GM12878 (cell line): ENCODE measurements around the gene NLRC5. TPM values are rescaled to one million over a fixed set of nuclear protein-coding genes. Genes with fewer than 3 reads are reported as not detected.

ENCODE experiments used
- ATAC-seq: fragments of 200-7000 bp; cut with Tn5 transposase; 3 replicates; pipeline ENCODE4 v1.9.1; 2020; ENCODE audit warnings: mild to moderate bottlenecking, moderate library complexity
- BruUV-seq: library from RNA; stranded (reverse); fragments of 400-500 nt; replicated peaks from 2 replicates; lab custom pipeline; 2021; lab: Mats Ljungman, UMichigan
- CTCF ChIA-PET: fragments of 300-600 bp; sonication (Branson Sonifier 250); formaldehyde crosslinking; extraction: SDS; loops from one replicate; lab custom pipeline; 2021; ENCODE audit warnings: inconsistent platforms; lab: Yijun Ruan, JAX
- POLR2A ChIA-PET: fragments of 350-600 bp; formaldehyde crosslinking; extraction: SDS; loops from one replicate; lab custom pipeline; 2021; ENCODE audit warnings: inconsistent platforms; lab: Charles Lee
- RAD21 ChIA-PET: fragments of 300-600 bp; sonication (Branson Sonifier 250); formaldehyde crosslinking; loops from one replicate; lab custom pipeline; 2023; ENCODE audit warnings: antibody characterized with exemption; ENCODE audit not compliant: unreplicated experiment; lab: Charles Lee
- SMC1A ChIA-PET: fragments of 300-600 bp; sonication (Branson Sonifier 250); formaldehyde crosslinking; loops from one replicate; lab custom pipeline; 2023; ENCODE audit not compliant: unreplicated experiment, uncharacterized antibody; lab: Charles Lee
- DNase-seq: peaks from one replicate; pipeline ENCODE4 v3.0.0-alpha.2; 2011; ENCODE audit warnings: low read depth, low spot score
- FAIRE-seq: peaks from 3 replicates; lab custom pipeline; 2011; peaks lifted over from hg19 to GRCh38; lab: Jason Lieb, UNC
- H2AFZ ChIP-seq: 2 replicates; pipeline ENCODE4 v1.6.0; 2011; ENCODE audit warnings: low read depth, low read length, control low read depth; ENCODE audit not compliant: control insufficient read depth
- H3K27ac ChIP-seq: 2 replicates; pipeline ENCODE4 v1.5.1; 2011; ENCODE audit warnings: control low read depth; ENCODE audit not compliant: control insufficient read depth, insufficient read depth
- H3K27me3 ChIP-seq, 2 experiments: replicated peaks in 1 of 2; 2 replicates each; pipeline versions ENCODE4 v1.6.0 to v1.6.1; 2011; ENCODE audit warnings: low read length in 1 of 2; ENCODE audit not compliant: control insufficient read depth in 2 of 2, insufficient read depth in 2 of 2
- H3K36me3 ChIP-seq, 2 experiments: 2 replicates each; pipeline ENCODE4 v1.5.1; 2011; ENCODE audit warnings: low read length in 1 of 2; ENCODE audit not compliant: control insufficient read depth in 2 of 2, insufficient read depth in 2 of 2
- H3K4me1 ChIP-seq: 2 replicates; pipeline ENCODE4 v1.6.1; 2011; ENCODE audit warnings: mild to moderate bottlenecking, low read length, moderate library complexity, mixed read lengths; ENCODE audit not compliant: control insufficient read depth, insufficient read depth
- H3K4me2 ChIP-seq: 2 replicates; pipeline ENCODE4 v1.6.0; 2011; ENCODE audit warnings: control low read depth; ENCODE audit not compliant: control insufficient read depth, insufficient read depth
- H3K4me3 ChIP-seq: fragments of 200-600 bp; sonication (generic); 2 replicates; pipeline ENCODE4 v1.5.1; 2016
- H3K79me2 ChIP-seq: 2 replicates; pipeline ENCODE4 v1.6.0; 2011; ENCODE audit warnings: low read length; ENCODE audit not compliant: control insufficient read depth, insufficient read depth
- H3K9ac ChIP-seq: 2 replicates; pipeline ENCODE4 v1.8.0; 2011; ENCODE audit warnings: low read length, control low read depth, mixed read lengths; ENCODE audit not compliant: control insufficient read depth, insufficient read depth
- H3K9me3 ChIP-seq: replicated peaks from 3 replicates; pipeline ENCODE4 v1.5.1; 2011; ENCODE audit warnings: mild to moderate bottlenecking, low read length; ENCODE audit not compliant: control insufficient read depth, insufficient read depth
- H4K20me1 ChIP-seq: 2 replicates; pipeline ENCODE4 v1.6.0; 2011; ENCODE audit not compliant: control insufficient read depth, insufficient read depth
- CBX5 ChIP-seq: sonication (generic); IDR thresholded peaks from 2 replicates; pipeline ENCODE4 v1.6.1; 2016; ENCODE audit warnings: low read depth, moderate library complexity, mild to moderate bottlenecking, inconsistent platforms
- KAT2A ChIP-seq: conservative IDR thresholded peaks from 2 replicates; pipeline ENCODE4 v1.6.1; 2011; ENCODE audit warnings: low read depth, low read length; ENCODE audit not compliant: control insufficient read depth
- PBX3 ChIP-seq: IDR thresholded peaks from 2 replicates; pipeline ENCODE4 v1.6.1; 2011; ENCODE audit warnings: mild to moderate bottlenecking, low read depth, low read length, moderate library complexity; ENCODE audit not compliant: insufficient replicate concordance
- POLR2AphosphoS5 ChIP-seq: IDR thresholded peaks from 2 replicates; pipeline ENCODE4 v1.6.1; 2011; ENCODE audit warnings: mild to moderate bottlenecking, low read length, inconsistent platforms
- SMAD1 ChIP-seq: fragments of 450-650 bp; IDR thresholded peaks from 2 replicates; pipeline ENCODE4 v1.6.1; 2018; ENCODE audit warnings: mild to moderate bottlenecking, low read depth; ENCODE audit not compliant: partially characterized antibody
- WGBS: methylation state at CpG from one replicate; pipeline ENCODE4 v1.1.6; 2016; ENCODE audit warnings: low lambda C conversion rate; ENCODE audit not compliant: insufficient replicate concordance, insufficient coverage; ENCODE audit errors: missing lambda C conversion rate; 5-methylcytosine and 5-hydroxymethylcytosine counted together
- in situ Hi-C: fragments of 300-500 bp; cut with MboI; formaldehyde crosslinking; loops from 9 replicates; pipeline ENCODE4 v1.14.3; 2018; ENCODE audit warnings: mixed read lengths
- intact Hi-C: fragments of 100-400 bp; cut with micrococcal nuclease; formaldehyde crosslinking; loops from one replicate; pipeline ENCODE4 v1.14.2; 2022; ENCODE audit not compliant: unreplicated experiment
- polyA plus RNA-seq, 11 experiments: library from polyadenylated mRNA; depleted of rRNA in 4 of 11; unstranded in 6 of 11; stranded (reverse) in 5 of 11; fragments of >200 nt; fragmentation: Nextera tagmentation in 4 of 11; fragmentation: Illumina TruSeq in 1 of 11; extraction: Ambion mirVana in 4 of 11; extraction: Trizol in 1 of 11; gene quantifications; 1 replicate in 1 of 11; 2 replicates in 10 of 11; pipeline versions ENCODE4 v1.2.1 to v1.2.3, GENCODE V29; 2011 to 2016; ENCODE audit warnings: inconsistent platforms in 2 of 11, missing spikeins in 2 of 11, low read depth in 1 of 11
- total RNA-seq, 4 experiments: library from RNA; depleted of rRNA in 3 of 4; stranded (reverse); fragments of >200 nt in 3 of 4; fragmentation: Illumina TruSeq in 1 of 4; extraction: Trizol in 1 of 4; gene quantifications; 2 replicates each; pipeline versions ENCODE4 v1.2.1 to v1.2.3, GENCODE V29; 2013 to 2021
- TF ChIP-seq, protein P1 (sequence below): fragments of 450-650 bp; IDR thresholded peaks from 2 replicates; pipeline ENCODE4 v1.6.1; 2016; ENCODE audit warnings: mild to moderate bottlenecking, moderate library complexity, borderline replicate concordance
- TF ChIP-seq, protein P2 (sequence below): IDR thresholded peaks from 2 replicates; pipeline ENCODE4 v1.6.1; 2011; ENCODE audit warnings: borderline replicate concordance, low read depth, mild to moderate bottlenecking, moderate library complexity, low read length; ENCODE audit not compliant: insufficient read depth, poor library complexity, severe bottlenecking
- TF ChIP-seq, protein P3 (sequence below): fragments of 450-650 bp; IDR thresholded peaks from 2 replicates; pipeline ENCODE4 v1.6.1; 2018; ENCODE audit warnings: mild to moderate bottlenecking, low read depth, moderate library complexity; ENCODE audit not compliant: partially characterized antibody

Gene NLRC5
- total and polyA plus RNA-seq, 10 of the 15 experiments (the other 5 are each of a cell fraction or from before 2014, with no cell fraction given): 13.1 to 105 (median 57.3) TPM

GRCh38 chr16:57131351-57131970 lies 142.1 kb downstream of the NLRC5 start (continued):
- TF ChIP-seq, protein P1, sequence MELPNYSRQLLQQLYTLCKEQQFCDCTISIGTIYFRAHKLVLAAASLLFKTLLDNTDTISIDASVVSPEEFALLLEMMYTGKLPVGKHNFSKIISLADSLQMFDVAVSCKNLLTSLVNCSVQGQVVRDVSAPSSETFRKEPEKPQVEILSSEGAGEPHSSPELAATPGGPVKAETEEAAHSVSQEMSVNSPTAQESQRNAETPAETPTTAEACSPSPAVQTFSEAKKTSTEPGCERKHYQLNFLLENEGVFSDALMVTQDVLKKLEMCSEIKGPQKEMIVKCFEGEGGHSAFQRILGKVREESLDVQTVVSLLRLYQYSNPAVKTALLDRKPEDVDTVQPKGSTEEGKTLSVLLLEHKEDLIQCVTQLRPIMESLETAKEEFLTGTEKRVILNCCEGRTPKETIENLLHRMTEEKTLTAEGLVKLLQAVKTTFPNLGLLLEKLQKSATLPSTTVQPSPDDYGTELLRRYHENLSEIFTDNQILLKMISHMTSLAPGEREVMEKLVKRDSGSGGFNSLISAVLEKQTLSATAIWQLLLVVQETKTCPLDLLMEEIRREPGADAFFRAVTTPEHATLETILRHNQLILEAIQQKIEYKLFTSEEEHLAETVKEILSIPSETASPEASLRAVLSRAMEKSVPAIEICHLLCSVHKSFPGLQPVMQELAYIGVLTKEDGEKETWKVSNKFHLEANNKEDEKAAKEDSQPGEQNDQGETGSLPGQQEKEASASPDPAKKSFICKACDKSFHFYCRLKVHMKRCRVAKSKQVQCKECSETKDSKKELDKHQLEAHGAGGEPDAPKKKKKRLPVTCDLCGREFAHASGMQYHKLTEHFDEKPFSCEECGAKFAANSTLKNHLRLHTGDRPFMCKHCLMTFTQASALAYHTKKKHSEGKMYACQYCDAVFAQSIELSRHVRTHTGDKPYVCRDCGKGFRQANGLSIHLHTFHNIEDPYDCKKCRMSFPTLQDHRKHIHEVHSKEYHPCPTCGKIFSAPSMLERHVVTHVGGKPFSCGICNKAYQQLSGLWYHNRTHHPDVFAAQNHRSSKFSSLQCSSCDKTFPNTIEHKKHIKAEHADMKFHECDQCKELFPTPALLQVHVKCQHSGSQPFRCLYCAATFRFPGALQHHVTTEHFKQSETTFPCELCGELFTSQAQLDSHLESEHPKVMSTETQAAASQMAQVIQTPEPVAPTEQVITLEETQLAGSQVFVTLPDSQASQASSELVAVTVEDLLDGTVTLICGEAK: no peak

DNA sequence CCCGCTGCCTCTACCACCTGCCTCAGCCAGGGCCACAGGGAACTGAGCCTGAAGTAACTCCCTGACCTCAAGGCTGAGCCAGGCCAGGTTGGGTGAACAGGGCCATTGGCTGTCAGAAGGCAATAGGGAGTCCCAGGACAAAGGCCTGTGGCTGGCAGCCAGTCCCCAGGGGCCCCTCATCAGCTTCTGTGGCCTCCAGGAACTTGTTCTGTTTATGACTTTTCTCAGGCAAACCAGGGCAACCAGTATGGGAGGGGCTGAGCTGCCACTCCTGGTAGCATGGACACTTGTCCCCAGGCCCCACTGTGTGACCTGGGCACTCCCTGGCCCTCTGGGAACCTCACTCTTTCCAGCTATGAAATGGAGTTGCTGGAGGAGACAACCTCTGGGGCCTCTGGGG lies 143.1 kb downstream of the NLRC5 start:
- Histone ChIP-seq H3K4me3 (no peak overlapping the region), H3K27me3 (no peaks in the 10 kb centered on the region), H3K9me3 (no peaks in the 10 kb centered on the region), H3K79me2 (no peaks in the 10 kb centered on the region), H2AFZ (no peak overlapping the region), H3K9ac (no peak overlapping the region), H3K27ac (no peak overlapping the region), H3K4me2 (no peak overlapping the region), H4K20me1 (no peaks in the 10 kb centered on the region), H3K4me1 (peaks cover 28% of the 10 kb centered on the region), H3K36me3 (no peaks in the 10 kb centered on the region)
- DNase-seq (no peak), FAIRE-seq (no peak), ATAC-seq (peak; percentile 36)
- ChIA-PET CTCF (interaction anchor here (1.5 kb wide), 1 partner anchor 34 kb away, joined by 3 read pairs; no protein-coding TSS in a partner anchor), RAD21 (no interaction called here), POLR2A (no interaction called here), SMC1A (interaction anchor here (0.6 kb wide), 1 partner anchor 14 kb away, joined by 4 read pairs; no protein-coding TSS in a partner anchor)
- in situ Hi-C loops: no loop called here
- WGBS: 91% methylated on average over 1 of the region's 1 CpG
- no TSS peak for BruUV-seq
- intact Hi-C loops: no loop called here
- TF ChIP-seq POLR2AphosphoS5 (no peak), KAT2A (no peak), PBX3 (no peak), CBX5 (no peak), SMAD1 (no peak)
- TF ChIP-seq, protein P2, sequence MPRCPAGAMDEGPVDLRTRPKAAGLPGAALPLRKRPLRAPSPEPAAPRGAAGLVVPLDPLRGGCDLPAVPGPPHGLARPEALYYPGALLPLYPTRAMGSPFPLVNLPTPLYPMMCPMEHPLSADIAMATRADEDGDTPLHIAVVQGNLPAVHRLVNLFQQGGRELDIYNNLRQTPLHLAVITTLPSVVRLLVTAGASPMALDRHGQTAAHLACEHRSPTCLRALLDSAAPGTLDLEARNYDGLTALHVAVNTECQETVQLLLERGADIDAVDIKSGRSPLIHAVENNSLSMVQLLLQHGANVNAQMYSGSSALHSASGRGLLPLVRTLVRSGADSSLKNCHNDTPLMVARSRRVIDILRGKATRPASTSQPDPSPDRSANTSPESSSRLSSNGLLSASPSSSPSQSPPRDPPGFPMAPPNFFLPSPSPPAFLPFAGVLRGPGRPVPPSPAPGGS: no peak
- TF ChIP-seq, protein P3, sequence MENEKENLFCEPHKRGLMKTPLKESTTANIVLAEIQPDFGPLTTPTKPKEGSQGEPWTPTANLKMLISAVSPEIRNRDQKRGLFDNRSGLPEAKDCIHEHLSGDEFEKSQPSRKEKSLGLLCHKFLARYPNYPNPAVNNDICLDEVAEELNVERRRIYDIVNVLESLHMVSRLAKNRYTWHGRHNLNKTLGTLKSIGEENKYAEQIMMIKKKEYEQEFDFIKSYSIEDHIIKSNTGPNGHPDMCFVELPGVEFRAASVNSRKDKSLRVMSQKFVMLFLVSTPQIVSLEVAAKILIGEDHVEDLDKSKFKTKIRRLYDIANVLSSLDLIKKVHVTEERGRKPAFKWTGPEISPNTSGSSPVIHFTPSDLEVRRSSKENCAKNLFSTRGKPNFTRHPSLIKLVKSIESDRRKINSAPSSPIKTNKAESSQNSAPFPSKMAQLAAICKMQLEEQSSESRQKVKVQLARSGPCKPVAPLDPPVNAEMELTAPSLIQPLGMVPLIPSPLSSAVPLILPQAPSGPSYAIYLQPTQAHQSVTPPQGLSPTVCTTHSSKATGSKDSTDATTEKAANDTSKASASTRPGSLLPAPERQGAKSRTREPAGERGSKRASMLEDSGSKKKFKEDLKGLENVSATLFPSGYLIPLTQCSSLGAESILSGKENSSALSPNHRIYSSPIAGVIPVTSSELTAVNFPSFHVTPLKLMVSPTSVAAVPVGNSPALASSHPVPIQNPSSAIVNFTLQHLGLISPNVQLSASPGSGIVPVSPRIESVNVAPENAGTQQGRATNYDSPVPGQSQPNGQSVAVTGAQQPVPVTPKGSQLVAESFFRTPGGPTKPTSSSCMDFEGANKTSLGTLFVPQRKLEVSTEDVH: no peak
